Activated CD4-positive, CD25-positive, alpha-beta regulatory T cell treated with anti-CD3 and anti-CD28 coated beads, Interleukin-2, amount 50 U/mL, for 24 hours (primary cell): ENCODE data around the gene KRTAP1-1.
"Not testable (repeated sequence)": the region's sequence is repeated elsewhere in the genome, so short reads cannot be mapped to it uniquely, and the experiment has no call there.

Experiments
- ATAC-seq, 2 donors: fragments of 150-1000 bp; cut with Tn5 transposase; one replicate each; pipeline ENCODE4 v1.10.0; 2021; ENCODE audit warnings: mild to moderate bottlenecking in 1 of 2, moderate library complexity in 1 of 2

The KRTAP1-1 gene

GRCh38 chr17:41010441-41010840 is 30.8 kb downstream of the KRTAP1-1 start:
- ATAC-seq: no peak

GRCh38 chr17:41009936-41010335 is 31.3 kb downstream of the KRTAP1-1 start:
- no peak for ATAC-seq

GRCh38 chr17:41009301-41009760 is 31.9 kb downstream of the KRTAP1-1 start:
- no peak for ATAC-seq

GRCh38 chr17:41008811-41009210 is 32.4 kb downstream of the KRTAP1-1 start, which contains the start of gene KRTAP3-1:
Gene KRTAP3-1 (minus strand): TSS chr17:41009128. CDS start chr17:41009074, 54 bp downstream.
- no peak for ATAC-seq

GRCh38 chr17:41004397-41004796 is 36.9 kb downstream of the KRTAP1-1 start:
- ATAC-seq: no peak

DNA sequence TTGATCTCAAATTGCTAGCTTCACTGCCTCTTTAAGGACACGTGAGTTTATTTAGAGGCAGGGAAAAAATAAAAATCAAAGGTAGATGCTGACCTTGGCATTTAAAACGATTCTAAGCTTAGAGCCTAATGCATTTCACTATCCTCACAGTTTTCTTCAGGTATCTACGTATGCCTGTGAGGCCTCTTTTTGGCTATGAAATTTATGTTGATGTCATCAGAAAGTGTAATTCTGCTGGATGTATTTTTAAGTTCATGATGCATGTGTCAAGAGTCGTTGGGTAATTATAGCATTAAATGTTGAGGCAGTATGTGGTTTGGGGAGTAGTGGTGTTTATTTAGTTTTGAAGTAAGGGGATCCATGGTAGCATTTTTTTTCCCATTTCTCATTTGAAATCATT is 37.3 kb downstream of the KRTAP1-1 start:
- no peak for ATAC-seq

- no peak for ATAC-seq
Observed at GRCh38 chr17:41002814-41003213, 38.4 kb downstream of the KRTAP1-1 start.

GRCh38 chr17:41001795-41002194 is 39.5 kb downstream of the KRTAP1-1 start:
- no peak for ATAC-seq

DNA sequence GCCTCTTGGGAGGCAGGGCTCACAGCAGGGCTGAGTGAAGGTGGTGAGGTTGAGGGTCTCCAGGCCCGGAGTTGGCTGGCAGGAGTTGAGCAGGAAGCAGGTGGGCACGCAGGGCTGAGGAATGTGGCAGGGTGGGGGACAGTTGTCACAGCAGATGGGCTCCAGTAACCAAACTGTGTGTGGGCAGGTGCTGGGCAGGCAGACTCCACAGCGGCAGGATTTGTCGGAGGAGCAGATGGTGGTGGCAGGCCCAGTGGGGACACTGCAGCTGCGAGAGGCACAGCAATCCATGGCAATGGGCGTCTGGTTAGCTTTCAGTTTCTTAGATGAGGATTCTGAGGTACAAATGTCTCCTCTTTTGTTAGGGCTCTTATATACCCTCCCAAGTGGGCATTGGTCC is 41.7 kb downstream of the KRTAP1-1 start, which contains the start of gene KRTAP3-2:
Gene KRTAP3-2 (minus strand): TSS at position 344 of the 400 bp plus-strand sequence. CDS start 53 bp downstream, at position 291.
- ATAC-seq: not testable (repeated sequence)

DNA sequence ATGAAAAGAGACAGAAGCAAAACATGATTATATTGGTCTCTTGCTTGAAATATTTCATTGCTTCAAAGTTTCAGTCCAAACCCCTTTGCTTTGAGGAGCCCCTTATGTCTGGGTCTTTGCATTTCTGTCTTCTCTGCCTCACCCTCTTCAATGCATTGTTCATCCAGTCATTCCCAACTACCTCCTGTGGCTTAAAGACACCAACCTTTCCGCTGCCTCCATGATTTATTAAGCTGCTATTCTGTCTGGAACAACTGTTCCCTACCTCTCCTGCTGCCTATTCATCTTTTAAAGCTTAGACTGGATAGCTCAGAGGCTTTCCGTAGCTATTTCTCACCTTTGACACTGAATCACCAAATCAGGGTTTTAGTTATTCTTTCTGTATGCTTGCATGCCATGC is 43.9 kb downstream of the KRTAP1-1 start:
- no peak for ATAC-seq

DNA sequence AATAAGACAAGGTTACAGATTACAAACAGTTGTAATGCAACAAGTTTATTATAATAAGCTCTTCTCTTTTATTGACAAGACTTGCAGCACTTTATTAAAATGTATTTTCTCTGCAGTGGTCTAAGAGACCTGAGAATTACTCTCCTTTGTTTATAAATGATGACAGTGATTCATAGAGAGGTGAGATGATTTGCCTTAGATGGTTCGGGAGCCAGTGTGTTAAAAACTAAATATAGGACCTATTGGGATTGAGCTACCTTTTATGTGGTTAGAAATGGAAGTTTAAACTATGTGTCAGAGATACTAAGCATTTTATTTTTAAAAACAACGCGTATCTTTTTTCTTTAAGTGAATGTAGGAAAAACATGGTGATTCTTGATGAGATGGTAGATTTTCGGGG is 44.4 kb downstream of the KRTAP1-1 start:
- no peak for ATAC-seq

GRCh38 chr17:40995116-40995515 is 46.1 kb downstream of the KRTAP1-1 start:
- no peak for ATAC-seq

DNA sequence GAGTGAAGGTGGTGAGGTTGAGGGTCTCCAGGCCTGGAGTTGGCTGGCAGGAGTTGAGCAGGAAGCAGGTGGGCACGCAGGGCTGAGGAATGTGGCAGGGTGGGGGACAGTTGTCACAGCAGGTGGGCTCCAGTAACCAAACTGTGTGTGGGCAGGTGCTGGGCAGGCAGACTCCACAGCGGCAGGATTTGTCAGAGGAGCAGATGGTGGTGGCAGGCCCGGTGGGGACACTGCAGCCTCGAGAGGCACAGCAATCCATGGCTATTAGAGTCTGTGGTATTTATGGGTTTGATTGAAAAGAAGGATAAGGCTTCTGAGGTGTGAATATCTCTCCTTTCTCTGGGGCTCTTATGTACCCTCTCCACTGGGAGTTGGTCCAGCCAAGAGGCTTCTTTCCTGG is 47.4 kb downstream of the KRTAP1-1 start, which contains the start of gene KRTAP3-3:
Gene KRTAP3-3 (minus strand): TSS at position 326 of the 400 bp plus-strand sequence. CDS start 67 bp downstream, at position 259.
- no peak for ATAC-seq

DNA sequence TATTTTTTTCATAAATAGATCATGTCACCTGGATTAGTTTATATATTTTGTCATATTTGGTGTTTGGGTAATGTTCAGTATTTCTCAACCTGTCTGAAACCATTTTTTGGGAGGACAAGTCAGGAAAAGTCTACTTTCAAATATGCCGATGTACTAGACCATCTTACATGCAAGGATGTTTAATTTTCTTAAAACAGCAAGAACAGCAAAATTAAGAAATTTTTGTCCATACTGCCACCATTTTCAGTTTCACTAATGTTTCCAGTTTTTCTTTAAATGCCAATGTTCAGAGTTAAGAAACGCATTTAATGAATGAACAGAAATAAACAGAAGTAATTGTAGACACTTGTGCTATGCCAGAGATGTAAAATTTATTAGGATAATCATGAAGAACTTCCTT is 48.2 kb downstream of the KRTAP1-1 start:
- no peak for ATAC-seq

- no peak for ATAC-seq
Observed at GRCh38 chr17:40992666-40993065, 48.6 kb downstream of the KRTAP1-1 start.
